ENCODE results near the gene MST1R.
"Not testable (repeated sequence)": the region's sequence is repeated elsewhere in the genome, so short reads cannot be mapped to it uniquely, and the experiment has no call there.

Gene MST1R

GRCh38 chr3:49911611-49912010 is 7.9 kb upstream of the MST1R start:
- no peak for DNase-seq (ENCODE audit: low read depth, low spot score)

- no peak for DNase-seq (ENCODE audit: low read depth, low spot score)
Observed at GRCh38 chr3:49911124-49911420, 7.4 kb upstream of the MST1R start.

DNA sequence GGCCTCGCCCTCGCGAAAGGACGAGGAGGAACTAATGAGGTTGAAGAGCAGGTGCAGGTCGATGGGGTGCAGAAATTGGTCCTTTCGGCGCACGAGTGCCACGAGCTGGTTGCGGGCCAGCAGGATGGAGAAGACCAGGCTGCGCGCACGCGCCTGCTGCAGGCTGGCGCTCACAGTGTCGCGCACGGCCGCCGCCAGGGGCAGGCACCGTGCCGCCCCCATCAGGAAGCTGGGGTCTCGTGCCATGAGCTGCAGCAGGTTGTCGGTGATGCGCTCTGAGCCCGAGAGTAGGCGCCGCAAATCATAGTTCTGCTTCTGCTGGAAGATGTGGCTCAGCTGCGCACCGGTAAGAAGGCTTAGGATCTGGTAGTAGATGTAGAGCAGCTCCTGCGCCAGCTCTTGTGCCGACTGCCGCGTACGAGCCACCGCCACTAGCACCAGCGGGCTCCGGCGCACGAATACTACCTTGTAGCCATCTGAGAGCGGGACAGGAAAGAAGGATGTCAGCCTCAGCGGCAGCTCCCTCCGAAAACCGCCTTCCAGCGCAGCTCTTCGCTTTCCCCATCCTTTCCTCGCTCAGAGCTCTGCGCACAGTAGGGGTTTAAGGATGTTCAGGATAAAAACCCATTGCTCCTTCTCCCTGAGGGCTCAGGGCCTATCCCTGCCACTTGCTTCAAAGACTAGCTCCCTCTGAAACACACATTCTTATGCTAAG is 6.9 kb upstream of the MST1R start:
- peak; percentile 86 for DNase-seq (ENCODE audit: low read depth, low spot score)

DNA sequence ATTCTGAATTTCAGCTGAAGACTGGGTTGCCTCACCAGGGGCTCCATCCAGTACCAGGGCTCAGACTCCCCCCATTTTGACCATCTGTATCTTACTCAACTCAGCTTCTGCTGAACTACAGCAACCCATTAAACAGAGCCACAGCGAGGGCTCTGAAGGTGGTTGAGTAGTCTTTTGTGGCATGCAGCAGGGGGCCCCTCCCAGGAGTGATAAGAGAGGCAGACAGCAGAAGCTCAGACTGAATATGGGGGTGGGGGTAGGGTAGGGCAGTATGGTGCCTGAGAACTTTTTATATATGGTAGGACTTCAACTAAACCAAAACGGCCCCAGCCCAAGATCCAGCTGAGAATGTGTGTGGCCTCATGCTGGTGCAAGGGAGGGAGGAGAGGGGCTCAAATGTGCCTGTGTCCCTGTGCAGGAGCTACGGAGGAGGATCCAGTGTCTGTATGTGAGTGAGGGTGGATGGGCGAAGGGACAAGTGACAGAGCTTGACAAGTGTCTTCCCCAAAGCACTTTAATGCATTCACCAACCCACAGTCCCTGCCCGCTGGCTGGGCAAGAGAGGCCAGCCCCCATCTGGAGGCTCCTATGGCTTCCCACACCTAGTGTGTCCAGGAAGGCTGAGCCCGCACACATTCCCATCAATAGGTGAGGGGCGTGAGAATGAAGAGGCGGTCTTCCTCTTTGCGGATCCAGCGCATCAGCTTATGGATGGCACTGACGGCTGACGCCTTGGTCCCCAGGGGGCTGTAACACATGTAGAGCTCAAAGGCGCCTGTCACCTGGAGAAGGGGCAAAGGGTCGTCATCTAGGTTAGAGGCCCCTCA is 4.9 kb upstream of the MST1R start:
- DNase-seq (ENCODE audit: low read depth, low spot score): no peak

- DNase-seq (ENCODE audit: low read depth, low spot score): peak; percentile 54
Observed at GRCh38 chr3:49906073-49906743, 2.5 kb upstream of the MST1R start.

- DNase-seq (ENCODE audit: low read depth, low spot score): not testable (repeated sequence)
Observed at GRCh38 chr3:49904448-49904847, 775 bp upstream of the MST1R start.

- DNase-seq (ENCODE audit: low read depth, low spot score): no peak
Observed at GRCh38 chr3:49902511-49903345, 945 bp downstream of the MST1R start.

DNA sequence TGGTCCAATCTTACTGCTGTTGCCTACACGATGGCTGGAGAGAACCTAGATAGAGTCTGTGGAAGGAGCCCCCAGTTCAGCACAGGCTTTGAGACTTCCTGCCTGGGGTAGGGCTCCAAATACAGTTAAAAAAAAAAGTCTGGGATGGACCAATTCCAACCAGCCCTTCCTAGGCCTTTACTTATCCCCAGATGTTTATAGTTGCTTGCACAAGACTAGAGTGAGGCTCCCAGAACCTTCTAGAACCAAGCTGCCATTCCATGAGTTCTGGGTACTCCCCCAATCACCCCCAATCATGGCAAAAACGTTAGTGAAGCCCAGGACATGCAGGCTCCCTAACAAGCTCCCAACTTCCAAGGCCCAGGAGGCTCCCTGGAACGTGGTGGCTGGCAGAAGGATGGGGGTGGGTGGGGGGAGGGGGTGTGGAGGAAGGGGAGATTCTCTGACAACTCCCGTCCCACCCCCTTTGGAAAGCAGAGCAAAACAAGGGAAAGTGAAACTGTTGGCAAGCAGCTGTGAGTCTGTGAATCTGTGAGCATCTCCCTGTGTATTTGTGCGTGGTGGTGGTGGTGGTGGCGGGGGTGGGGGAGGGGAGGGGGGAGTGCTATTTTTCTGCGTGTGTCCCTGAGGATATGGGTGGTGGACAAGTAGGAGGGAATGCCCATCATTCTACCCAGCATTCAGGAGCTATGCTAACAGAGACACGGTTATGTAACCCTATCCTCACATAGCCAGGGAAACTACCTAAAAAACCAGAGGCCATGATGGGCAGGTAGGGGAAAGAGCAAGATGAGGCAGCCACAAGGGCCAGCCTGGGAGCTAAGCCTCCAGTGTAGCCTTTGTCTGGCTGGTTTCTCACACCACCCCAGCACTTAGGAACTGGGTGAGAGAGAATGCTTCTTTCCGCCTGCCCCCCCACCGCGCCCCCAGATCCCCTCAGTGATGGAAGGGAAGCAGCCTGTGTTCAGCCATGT is 2.0 kb downstream of the MST1R start:
- no peak for DNase-seq (ENCODE audit: low read depth, low spot score)

DNA sequence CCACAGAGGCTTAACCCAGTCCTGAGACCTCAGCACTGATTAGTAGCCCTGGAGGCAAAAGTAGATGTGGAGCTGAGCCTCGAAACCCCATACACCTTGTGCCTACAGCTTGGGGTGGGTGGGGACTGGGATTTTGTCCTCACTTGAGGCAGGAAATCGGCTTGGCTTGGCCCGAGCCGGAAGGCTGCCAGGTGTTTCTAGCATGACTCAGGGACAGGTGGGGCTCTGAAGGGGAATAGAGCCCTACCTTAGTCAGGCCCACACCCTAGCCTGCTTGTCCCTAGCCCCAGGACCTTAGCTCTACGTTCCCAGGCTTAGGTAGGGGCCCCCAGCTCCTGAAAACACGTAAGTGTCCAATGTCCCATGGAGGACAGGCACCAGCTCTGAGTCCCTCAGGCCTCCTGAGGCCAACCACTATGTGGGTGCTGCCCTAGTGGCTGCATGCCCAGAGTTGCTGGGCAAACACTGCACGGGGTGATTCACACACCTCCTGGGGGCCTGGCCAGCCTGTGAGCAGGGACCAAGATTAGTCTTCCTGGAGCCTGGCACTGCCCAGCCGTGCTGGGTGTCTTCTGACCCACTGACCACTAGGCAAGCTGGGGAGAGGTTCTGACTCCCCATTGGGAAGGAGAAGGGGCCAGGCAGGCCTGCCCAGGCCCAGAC is 3.1 kb downstream of the MST1R start:
- no peak for DNase-seq (ENCODE audit: low read depth, low spot score)

DNA sequence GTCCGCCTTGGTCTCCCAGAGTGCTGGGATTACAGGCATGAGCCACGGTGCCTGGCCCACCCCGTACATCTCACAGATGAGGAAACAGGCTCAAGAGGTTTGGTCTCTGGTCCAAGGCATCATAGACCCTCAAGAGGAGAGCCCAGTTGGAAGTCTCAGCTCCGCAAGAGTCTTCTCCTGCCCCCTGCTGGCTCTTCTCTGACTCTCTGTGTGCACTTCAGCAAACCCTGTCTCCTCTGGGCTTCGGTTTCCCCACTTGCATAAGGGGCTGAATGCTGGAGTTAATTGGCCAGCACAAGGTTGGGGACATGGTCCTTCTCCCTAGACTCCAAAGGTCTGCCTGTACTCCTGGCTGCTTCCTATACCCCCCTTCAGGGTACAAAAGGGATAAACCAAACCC is 3.9 kb downstream of the MST1R start:
- DNase-seq (ENCODE audit: low read depth, low spot score): peak; percentile 74

GRCh38 chr3:49898991-49899390 is 4.7 kb downstream of the MST1R start:
- no peak for DNase-seq (ENCODE audit: low read depth, low spot score)

DNA sequence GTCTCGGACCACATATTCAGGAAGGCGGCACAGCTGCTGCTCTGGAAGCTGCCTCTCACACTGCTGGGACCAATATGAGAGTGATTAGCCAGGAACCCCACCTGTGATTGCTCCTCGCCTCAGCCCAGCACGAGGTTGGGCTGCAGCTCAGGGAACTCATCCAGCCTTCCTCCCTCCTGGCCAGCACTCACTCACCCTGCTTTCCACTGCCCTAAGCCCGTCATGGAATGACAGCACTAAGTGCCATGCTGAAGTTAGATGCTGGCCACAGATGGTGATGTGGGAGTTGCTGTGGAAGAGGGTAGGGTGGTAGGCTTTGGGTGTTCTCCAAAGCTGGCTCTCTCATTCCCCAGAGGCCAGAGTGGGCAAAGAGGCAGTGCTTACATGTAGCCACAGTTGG is 7.3 kb downstream of the MST1R start:
- DNase-seq (ENCODE audit: low read depth, low spot score): no peak

DNA sequence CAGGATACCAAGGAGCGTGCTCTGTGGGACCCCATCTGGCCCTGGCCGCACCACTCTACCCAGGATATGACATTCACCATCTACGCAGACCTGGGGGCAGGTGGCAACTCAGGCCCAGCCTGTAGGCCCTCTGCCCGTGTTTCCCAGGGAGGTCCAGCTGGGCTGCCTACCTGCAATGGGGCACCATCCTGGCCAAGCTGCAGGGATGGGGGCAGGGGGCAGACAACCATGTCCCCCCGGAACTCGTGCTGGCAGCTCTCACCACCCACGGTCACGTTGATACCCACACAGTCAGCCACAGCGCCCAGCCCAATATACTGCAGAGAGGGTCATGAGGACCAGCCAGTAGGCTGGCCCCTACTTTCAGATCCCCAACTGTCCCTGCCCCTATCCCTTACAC is 7.9 kb downstream of the MST1R start:
- DNase-seq (ENCODE audit: low read depth, low spot score): no peak

DNA sequence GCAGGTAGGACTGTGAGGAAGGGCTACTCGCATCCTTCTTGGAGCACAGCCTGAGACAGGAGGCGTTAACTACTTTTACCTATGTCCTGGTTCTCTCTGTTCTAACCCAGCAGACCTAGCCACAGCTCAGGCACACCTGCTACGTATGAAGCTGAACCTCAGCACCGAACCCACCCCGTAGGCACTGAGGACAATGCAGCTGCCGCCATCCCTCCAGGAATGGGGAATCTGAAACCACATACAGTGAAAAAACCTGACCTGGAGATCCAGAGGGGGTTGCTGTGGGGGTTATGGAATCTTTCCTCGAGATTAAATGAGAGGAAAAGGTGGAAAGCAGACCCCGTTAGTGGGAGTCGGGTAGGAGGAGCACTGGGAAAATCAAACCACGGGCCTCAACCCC is 14.4 kb downstream of the MST1R start:
- DNase-seq (ENCODE audit: low read depth, low spot score): no peak

DNA sequence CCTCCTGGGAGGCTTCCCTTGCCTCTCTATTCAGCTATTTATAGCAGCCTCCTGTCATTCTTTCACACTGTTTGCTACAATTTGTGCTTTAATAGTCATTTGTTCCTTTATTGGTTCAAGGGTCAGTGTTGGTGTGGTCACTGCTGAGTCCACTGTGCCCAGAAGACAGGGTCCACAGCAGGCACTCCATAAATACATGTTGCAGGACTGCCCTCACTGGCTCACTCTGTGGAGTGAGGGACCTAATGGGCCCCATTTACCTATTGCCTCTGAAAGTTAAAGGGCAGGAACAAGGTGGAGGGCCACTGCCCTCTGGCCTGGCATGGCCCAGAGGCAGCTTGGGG is 16.8 kb downstream of the MST1R start:
- no peak for DNase-seq (ENCODE audit: low read depth, low spot score)

- no peak for DNase-seq (ENCODE audit: low read depth, low spot score)
Observed at GRCh38 chr3:49883998-49884397, 19.7 kb downstream of the MST1R start.

DNA sequence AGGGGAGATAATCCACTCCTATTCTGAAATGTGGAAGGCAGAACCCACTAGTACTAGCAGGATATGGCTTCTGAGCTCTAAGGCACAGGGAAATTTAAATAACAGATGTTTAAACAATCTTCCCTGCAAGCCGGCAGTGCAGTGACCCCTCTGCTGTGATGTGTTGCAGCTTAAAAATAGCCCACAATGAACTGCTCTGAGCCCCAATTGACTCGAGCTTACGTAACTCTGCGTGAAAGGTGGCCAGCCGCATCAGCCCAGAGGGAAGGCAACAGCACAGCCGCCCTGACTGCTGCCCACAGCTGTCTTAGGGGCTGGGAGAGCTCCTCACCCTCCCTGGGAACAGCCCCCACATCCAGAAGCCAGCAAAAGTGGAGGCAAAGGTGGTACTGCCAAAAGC is 21.5 kb downstream of the MST1R start:
- no peak for DNase-seq (ENCODE audit: low read depth, low spot score)

DNA sequence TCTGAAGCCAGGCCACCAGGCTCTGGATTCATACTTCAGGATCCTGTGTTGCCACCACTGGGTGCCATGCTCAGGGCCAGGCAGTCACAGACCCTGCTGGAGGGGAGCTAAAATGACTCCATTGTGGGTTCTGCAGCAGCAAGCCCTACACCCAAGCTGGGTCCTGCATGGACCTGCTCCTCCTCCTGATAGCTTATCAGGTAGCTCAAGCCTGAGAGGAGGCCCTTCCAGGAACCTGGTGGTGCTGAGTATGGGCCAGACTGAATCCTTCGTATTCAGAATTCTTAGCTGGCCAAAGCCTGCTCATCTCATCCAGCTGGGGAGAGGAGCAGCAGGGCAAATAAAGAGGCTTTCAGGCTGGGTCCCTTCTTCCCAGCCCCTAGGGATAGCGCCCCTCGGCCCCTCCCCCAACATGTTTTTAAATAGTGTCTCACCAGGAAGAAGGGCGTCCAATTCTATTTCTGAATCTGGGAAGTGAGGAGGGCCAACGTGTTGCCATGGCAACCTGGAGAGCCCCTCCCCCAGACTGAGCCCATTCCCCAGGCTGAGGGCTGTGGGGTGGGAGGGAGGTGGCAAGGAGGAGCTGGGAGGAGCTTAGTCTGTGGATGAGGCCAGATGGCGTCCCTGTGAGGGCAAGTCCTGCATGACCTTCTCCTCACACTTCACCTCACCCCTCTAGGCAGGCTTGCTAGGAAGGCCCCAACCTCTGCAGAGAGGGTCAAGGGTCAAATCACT is 22.9 kb downstream of the MST1R start:
- peak; percentile 80 for DNase-seq (ENCODE audit: low read depth, low spot score)

- DNase-seq (ENCODE audit: low read depth, low spot score): no peak
Observed at GRCh38 chr3:49879721-49880120, 24.0 kb downstream of the MST1R start.

- no peak for DNase-seq (ENCODE audit: low read depth, low spot score)
Observed at GRCh38 chr3:49878686-49879085, 25.0 kb downstream of the MST1R start.

Data from ELF-1 (cell line).